ENCODE results near the gene ARL5C.

The ARL5C gene, protein sequence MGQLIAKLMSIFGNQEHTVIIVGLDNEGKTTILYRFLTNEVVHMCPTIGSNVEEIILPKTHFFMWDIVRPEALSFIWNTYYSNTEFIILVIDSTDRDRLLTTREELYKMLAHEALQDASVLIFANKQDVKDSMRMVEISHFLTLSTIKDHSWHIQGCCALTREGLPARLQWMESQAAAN

GRCh38 chr17:39165841-39166349, at the start of gene ARL5C:
TSS of gene ARL5C (minus strand) at chr17:39166161. CDS start at chr17:39165760, 401 bp downstream.
- DNase-seq (ENCODE audit: low read depth): no peak

DNA sequence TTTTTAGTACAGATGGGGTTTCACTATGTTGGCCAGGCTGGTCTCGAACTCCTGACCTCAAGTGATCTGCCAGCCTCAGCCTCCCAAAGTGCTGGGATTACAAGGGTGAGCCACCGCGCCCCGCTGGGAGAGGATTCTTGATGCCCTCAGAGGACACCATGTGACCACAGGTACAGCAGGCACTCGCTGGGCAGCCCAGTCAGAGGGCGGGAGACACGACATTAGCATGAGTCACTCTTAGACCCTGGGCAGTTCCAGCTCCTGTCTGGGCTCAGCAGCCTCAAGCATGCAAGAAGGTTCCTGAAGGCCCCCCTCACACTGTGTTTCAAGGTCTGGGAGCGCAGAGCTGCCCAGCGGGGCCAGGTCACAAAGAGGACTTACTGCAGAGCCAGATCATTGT, 47.9 kb upstream of the ARL5C start:
- no peak for DNase-seq (ENCODE audit: low read depth)

DNA sequence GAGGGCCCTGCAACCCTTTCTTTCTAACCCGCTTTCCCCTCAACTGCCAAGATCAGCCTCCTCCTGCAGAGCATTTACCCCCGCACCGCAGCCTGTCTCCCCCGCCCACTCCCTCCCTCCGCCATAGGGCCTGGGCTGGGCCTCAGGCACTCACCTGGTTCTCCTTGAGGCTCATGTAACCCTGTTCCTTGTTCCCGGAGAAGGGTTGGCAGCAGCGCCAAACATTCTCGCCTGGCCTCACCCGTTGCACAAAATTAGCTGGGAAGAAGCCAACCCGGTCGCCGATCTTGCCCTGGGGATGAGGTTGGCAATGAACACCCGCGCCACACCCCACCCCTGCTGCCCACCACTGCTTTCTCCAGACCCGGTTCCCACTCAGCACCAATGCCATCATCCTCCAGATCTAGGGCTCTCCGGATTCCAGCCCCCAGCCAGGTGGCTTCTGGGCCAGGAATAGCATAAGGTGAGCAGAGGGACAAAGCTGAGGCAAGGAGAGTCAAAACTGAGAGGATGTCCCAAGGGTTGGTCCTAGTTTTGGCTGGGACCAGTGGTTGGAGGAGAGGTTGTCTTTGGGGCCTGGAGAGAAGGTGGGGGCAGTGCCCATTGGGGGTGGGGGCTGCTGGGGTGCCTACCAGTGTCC, 47.0 kb upstream of the ARL5C start:
- DNase-seq (ENCODE audit: low read depth): no peak

DNA sequence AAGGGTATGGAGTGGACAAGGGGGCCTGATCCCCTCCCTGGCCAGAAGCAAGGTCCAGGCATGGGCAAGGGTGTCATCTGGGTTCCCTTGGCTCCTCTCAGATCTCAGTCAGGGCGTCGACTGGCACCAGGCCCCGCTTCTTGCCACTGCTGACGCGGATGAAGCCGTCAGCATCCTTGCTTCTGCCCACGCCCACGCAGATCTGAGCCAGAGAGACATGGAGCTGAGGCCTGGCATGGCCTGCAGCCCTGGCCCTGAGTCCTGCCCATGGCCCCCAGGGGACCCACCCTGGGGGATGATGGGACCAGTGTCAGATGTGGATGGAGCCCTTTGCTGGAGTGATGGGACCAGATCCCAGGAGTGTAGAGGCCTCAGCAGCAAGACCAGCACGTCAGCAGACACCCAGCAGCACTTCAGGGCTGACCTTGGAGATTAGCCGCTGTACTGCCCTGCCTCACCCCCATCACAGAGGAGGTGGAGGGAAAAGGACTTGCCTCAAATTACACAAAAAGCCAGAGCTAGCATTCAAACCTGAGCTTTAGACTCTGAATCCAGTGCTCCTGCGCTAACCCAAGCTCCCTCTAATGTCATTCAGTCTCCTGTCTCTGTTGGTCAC, 46.3 kb upstream of the ARL5C start:
- DNase-seq (ENCODE audit: low read depth): peak; percentile 47

GRCh38 chr17:39210093-39210434, 44.1 kb upstream of the ARL5C start:
- no peak for DNase-seq (ENCODE audit: low read depth)

- DNase-seq (ENCODE audit: low read depth): peak; percentile 32
Measured at GRCh38 chr17:39209317-39210092, 43.5 kb upstream of the ARL5C start.

DNA sequence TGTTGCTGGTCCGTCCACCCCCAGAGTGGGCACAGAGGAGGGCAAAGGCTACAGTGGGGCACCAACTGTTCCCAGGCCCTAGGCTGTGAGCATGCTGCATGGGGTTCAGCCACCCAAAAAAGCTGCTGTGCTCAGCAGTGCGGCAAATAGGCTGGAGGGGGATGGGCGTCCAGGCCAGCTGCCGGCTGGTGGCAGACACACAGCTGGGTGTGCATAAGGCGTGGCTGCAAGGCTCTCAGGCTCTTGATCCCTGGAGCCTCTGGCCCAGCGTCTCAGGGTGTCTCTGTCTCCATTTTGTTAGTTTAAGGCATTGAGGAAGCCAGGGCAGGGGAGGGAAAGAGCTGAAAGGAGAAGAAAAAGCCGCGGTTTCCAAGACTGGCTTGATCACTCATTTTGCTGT, 42.9 kb upstream of the ARL5C start:
- no peak for DNase-seq (ENCODE audit: low read depth)

DNA sequence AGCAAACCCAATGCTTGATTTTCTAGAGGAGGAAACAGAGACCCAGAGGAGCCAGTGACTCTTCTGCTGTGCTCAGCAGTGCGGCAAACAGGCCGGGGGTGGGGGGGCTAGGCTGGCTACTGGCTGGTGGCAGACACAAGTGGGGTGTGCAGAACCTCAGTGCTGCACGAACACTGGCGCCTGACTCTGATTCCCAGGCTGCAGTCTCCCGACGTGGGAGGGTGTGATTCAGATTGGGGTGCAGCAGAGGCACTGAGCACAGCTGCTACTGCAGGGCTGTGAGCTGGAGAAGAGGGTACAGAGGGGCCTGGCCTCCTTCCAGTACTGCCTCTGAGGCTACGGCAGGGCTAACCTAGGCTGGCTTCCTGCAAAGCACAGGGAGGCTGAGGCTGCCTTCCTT, 42.2 kb upstream of the ARL5C start:
- DNase-seq (ENCODE audit: low read depth): no peak

DNA sequence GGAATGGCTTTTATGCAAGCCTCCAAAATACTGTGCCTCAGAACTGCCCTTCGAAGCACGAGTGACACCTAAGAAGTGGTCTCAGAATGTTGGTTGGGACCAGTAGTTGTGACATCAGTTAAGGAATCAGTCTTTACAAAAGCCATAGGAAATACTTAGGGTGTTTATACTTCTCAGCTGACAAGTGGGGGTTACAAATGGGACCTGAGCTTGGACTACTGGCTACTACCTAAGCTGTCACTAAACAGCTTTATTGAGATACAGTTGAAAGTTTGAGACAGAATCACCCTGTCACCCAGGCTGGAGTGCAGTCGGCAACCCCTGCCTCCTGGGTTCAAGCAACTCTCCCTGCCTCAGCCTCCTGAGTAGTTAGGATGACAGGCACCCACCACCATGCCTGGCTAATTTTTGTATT, 39.2 kb upstream of the ARL5C start:
- DNase-seq (ENCODE audit: low read depth): no peak

GRCh38 chr17:39204245-39204644, 38.3 kb upstream of the ARL5C start:
- no peak for DNase-seq (ENCODE audit: low read depth)

DNA sequence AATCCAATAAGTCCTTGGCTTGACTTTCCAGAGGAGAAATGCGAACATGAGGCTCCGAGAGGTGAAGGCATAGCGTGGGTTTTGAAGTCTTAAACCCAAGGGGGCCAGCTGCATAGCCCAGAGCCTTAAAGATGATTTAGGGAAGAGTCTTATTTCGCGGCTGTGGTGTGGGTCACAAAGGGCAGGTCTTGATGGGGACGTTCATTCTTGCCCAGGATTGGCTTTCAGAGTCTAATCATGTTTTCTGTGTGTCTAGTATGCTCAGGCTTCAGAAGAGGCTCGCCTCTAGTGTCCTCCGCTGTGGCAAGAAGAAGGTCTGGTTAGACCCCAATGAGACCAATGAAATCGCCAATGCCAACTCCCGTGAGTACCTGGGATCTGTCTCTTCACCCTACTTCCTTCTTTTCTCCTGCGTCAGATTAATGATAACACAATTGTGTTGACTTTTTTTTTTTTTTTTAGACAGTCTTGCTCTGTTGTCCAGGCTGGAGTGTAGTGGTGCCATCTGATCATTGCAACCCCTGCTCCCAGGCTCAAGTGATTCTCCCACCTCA, 35.1 kb upstream of the ARL5C start:
- DNase-seq (ENCODE audit: low read depth): no peak

GRCh38 chr17:39200070-39200879, 34.3 kb upstream of the ARL5C start, which contains the start of gene RPL19:
TSS of gene RPL19 (plus strand) at chr17:39200283. CDS start at chr17:39200345, 62 bp downstream.
- no peak for DNase-seq (ENCODE audit: low read depth)

DNA sequence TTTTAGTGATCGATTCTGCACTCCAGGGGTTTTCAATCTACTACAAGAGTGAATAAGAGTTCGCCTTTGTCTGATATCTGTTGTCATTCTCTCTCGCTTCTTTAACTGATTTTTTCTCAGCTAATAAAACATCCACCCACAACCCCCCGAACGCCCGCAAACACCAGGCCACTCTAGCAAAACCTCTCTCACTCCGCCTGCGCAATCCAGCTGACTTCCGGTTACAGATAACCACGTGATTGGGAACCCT, 33.8 kb upstream of the ARL5C start:
- peak; percentile 92 for DNase-seq (ENCODE audit: low read depth)

- DNase-seq (ENCODE audit: low read depth): no peak
Measured at GRCh38 chr17:39198186-39198566, 32.2 kb upstream of the ARL5C start.

DNA sequence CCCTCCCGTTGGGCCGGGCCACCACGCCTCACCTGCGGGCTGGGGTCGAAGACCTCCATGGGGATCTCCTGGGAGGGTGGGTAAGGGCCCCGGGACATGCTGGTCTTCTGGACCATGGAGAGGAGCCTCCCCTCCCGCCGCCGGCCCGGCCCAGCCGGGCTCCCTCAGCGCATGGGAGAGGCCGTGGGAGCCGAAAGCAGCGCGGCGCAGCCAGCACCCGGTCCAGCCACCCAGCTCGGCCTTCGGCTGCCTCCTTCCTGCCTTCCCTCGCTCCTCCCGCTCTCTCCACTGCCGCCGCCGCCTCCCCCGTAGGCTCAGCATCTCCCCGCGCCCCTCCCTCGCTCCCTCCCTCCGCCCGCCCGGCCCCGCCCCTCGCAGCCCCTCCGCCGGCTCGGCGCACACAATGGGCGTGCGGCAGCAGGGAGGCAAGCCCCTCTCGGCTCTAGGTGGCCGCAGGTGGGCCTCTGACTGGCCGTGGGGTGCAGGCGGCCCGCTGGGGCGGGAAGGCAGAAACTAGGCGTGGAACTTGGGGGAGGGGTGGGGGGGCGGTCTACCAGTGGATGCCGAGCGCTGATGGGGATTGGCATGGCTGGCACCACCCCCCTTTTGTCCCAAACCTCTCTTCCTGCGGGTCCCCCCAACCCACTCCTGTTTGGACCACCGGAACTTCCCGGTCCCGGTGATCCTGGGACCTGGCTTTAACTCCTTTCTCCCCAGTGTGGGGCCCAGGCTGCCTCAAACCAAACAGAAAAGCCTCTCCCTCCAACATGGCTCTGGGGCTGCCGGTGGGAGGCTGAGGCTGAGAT, 31.6 kb upstream of the ARL5C start, which contains the start of gene CACNB1:
CACNB1 (minus strand) TSS at position 290 of the 806 bp plus-strand sequence; CDS start at position 116, 174 bp downstream.
- peak; percentile 76 for DNase-seq (ENCODE audit: low read depth)

- peak; percentile 47 for DNase-seq (ENCODE audit: low read depth)
Measured at GRCh38 chr17:39196808-39197291, 30.9 kb upstream of the ARL5C start.

- DNase-seq (ENCODE audit: low read depth): no peak
Measured at GRCh38 chr17:39196241-39196807, 30.4 kb upstream of the ARL5C start.

DNA sequence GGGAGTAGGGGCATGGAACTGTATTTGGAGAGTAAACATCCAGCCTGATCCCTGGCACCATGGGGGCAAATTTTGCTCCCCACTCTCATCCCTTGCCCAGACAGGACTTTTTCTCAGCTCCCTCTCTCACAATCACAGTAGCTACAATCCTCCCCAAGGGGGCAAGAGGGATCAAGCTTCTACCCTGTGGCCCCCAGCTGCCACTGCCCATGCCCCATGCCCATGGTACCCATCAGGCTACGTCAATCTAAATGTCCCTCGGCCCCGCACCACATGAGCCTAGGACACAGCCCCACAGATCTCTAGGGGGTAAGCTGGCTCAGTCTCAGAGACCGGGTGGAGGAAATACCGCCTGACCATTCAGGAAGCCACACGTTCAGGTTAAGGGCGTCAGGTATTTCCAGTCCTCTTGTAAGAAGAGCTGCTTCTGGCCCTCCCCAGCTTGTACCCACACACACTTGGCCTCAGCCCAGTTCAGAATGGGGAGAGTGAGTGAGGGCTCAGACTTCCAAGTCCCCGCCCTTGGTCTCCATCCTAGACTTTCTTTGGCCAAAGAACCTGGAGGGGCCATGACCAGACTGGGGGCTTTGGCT, 29.7 kb upstream of the ARL5C start:
- no peak for DNase-seq (ENCODE audit: low read depth)

DNA sequence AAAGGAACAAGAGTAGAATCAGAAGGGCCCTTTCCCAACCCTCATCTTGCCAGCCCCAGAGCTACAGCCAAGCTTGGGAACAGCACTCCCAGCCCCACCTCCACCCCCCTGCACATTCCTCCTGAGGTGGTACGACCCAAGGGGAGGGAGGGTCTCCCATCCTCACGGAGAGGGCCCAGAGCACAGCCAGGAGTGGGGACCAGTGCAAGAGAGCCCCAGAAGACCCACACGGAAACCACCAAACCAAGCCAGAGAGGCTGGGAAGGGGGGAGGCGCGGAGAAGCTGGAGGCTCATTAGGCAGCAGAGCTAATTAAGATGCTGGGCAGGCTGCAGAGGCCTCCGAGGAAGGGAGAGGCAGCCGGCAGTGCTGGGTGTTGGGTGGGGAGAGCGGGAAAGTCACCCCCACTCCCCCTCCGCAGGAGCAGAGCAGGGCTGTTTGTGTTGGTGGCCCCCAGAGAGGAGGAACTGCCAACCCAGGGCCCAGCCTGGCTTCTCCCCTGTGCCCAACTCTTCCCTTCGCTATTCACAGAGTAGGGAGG, 29.1 kb upstream of the ARL5C start:
- DNase-seq (ENCODE audit: low read depth): no peak
